Kidney (tissue), 14 donors: ENCODE data around the gene TBC1D10B. TPM values are rescaled to one million over a fixed set of nuclear protein-coding genes. Genes with fewer than 3 reads are reported as not detected.

Experiments used
- DNase-seq, 5 donors: peaks; one replicate each; pipeline ENCODE4 v3.0.0-alpha.2; 2013 to 2020
- FAIRE-seq: peaks from 2 replicates; lab custom pipeline; 2012; peaks lifted over from hg19 to GRCh38; lab: Jason Lieb, UNC
- H3K27ac ChIP-seq, 2 donors: one replicate each; pipeline ENCODE4 v1.7.0; 2013; ENCODE audit warnings: low read depth in 2 of 2, low read length in 2 of 2, inconsistent platforms in 1 of 2
- H3K27me3 ChIP-seq: one replicate; pipeline ENCODE4 v1.7.1; 2013; ENCODE audit warnings: low read length, inconsistent platforms; ENCODE audit not compliant: control insufficient read depth, insufficient read depth
- H3K36me3 ChIP-seq, 3 donors: one replicate each; pipeline versions ENCODE4 v1.7.0 to v1.7.1; 2013; ENCODE audit warnings: low read length in 3 of 3, control low read depth in 1 of 3, inconsistent platforms in 1 of 3; ENCODE audit not compliant: insufficient read depth in 3 of 3, control insufficient read depth in 2 of 3
- H3K4me1 ChIP-seq, 3 donors: one replicate each; pipeline versions ENCODE4 v1.7.0 to v1.7.1; 2013; ENCODE audit warnings: low read length in 3 of 3, inconsistent platforms in 1 of 3, low read depth in 1 of 3; ENCODE audit not compliant: control insufficient read depth in 2 of 3, insufficient read depth in 2 of 3
- H3K4me3 ChIP-seq, 3 donors: one replicate each; pipeline versions ENCODE4 v1.7.0 to v1.8.1; 2013; ENCODE audit warnings: low read length in 3 of 3, control low read depth in 1 of 3, inconsistent platforms in 1 of 3
- H3K9ac ChIP-seq, 3 donors: one replicate each; pipeline versions ENCODE4 v1.7.0 to v1.7.1; 2013; ENCODE audit warnings: low read length in 3 of 3, control low read depth in 1 of 3, inconsistent platforms in 1 of 3
- H3K9me3 ChIP-seq, 3 donors: one replicate each; pipeline versions ENCODE4 v1.7.0 to v1.7.1; 2013; ENCODE audit warnings: low read length in 3 of 3, control low read depth in 1 of 3, inconsistent platforms in 1 of 3; ENCODE audit not compliant: control insufficient read depth in 2 of 3, insufficient read depth in 1 of 3
- intact Hi-C: fragments of 100-400 bp; cut with DNase I; formaldehyde crosslinking; loops from one replicate; pipeline ENCODE4 v1.11.1; 2022
- polyA plus RNA-seq: library from polyadenylated mRNA; stranded (reverse); fragments of 350-450 nt; fragmentation: Illumina TruSeq; extraction: RNeasy Lipid Tissue Mini Kit (QIAGEN cat#74804); gene quantifications from one replicate; pipeline ENCODE4 v1.2.3, GENCODE V29; 2014; ENCODE audit warnings: low read depth, low replicate concordance; ENCODE audit not compliant: insufficient read depth
- total RNA-seq: library from RNA; stranded (reverse); fragmentation: NEBNext Ultra II Directional; extraction: Animal tissue kit (Norgen Biotek cat#: 25700); gene quantifications from one replicate; pipeline ENCODE4 v1.2.1, GENCODE V29; 2021
- TF ChIP-seq, protein P1 (sequence below): IDR thresholded peaks from 3 replicates; pipeline ENCODE4 v1.5.1; 2012; ENCODE audit warnings: mild to moderate bottlenecking, moderate library complexity, borderline replicate concordance; ENCODE audit not compliant: insufficient read depth; ENCODE audit errors: extremely low read depth
- donor health status: control.
- donor health status: control.
- donor health status: control.
- donor health status: control.
- donor health status: control.
- donor health status: DM: yes; HTN: yes; CAD: no.
- donor health status: Normal renal cell carcinoma (clear cell type).

The TBC1D10B gene
- total and polyA plus RNA-seq, 2 donors from 2014 or later: 30.1 to 32.7 TPM

DNA sequence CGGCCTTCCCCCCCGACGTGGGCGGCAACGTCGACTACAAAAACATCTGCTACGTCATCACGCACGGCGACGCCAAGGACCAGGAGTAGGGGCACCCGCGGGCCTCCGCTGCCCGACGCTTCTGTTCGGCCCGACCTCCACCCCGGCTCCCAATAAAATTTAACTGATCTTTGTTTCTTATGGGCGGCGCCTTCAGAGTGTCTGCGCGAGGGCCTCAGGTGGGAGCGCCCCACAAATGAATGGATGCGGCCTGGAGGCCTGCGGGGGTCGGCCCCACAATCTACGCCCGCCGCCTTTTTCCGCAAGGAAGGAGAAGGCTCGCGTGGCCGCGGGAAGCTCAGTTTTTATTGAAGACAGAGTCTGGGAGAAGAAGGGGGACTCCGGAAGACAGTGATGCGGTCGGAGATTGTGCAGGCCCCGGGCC lies 7.5 kb upstream of the TBC1D10B start:
- Histone ChIP-seq H3K4me3 (peak overlapping the region; percentile 48 to 73 (median 57)), H3K9ac (peak overlapping the region in 2 of 3 donors; percentile 10 to 97), H3K9me3 (no peaks in the 10 kb centered on the region), H3K4me1 (peaks cover 0 to 10% (median 4%) of the 10 kb centered on the region in 3 donors), H3K27me3 (no peaks in the 10 kb centered on the region), H3K27ac (peak overlapping the region; percentile 99 to 100), H3K36me3 (no peaks in the 10 kb centered on the region)
- DNase-seq (peak; percentile 94 to 99 (median 97)), FAIRE-seq (no peak)
- TF ChIP-seq, protein P1, sequence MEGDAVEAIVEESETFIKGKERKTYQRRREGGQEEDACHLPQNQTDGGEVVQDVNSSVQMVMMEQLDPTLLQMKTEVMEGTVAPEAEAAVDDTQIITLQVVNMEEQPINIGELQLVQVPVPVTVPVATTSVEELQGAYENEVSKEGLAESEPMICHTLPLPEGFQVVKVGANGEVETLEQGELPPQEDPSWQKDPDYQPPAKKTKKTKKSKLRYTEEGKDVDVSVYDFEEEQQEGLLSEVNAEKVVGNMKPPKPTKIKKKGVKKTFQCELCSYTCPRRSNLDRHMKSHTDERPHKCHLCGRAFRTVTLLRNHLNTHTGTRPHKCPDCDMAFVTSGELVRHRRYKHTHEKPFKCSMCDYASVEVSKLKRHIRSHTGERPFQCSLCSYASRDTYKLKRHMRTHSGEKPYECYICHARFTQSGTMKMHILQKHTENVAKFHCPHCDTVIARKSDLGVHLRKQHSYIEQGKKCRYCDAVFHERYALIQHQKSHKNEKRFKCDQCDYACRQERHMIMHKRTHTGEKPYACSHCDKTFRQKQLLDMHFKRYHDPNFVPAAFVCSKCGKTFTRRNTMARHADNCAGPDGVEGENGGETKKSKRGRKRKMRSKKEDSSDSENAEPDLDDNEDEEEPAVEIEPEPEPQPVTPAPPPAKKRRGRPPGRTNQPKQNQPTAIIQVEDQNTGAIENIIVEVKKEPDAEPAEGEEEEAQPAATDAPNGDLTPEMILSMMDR: no peak
- intact Hi-C loops: no loop called here

DNA sequence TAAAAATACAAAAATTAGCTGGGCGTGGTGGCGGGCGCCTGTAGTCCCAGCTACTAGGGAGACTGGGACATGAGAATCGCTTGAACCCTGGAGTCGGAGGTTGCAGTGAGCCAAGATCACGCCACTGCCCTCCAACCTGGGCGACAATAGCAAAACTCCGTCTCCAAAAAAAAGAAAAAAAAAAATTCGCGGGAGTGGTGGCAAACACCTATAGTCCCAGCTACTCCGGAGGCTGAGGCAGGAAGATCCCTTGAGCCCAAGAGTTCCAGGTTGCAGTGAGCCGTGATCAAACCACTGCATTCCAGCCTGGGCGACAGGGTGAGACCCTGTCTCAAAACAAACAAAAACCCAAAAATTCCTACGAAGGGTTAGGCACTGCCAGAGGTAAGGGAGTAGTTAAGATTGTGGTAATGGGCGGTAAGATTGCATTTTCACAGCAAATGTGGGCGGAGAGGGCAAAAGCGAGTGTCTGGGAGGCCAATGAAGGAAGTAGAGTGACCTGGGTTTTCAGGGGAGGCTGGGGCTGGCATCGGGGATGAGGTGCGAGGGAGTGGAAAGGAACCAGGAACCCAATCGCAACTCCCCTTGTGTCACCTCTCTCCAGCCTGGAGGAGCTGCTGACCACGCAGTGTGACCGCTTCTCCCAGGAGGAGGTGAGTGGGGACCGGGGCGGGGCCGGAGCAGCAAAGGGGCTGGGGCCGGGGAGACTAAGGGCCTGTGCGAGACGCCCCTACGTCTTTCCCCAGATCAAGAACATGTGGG lies 6.9 kb upstream of the TBC1D10B start:
- intact Hi-C loops: no loop called here
- H3K36me3 ChIP-seq: no peaks in the 10 kb centered on the region
- no peak for DNase-seq
- TF ChIP-seq, protein P1: no peak
- H3K27me3 ChIP-seq: no peaks in the 10 kb centered on the region
- FAIRE-seq: no peak
- H3K4me3 ChIP-seq: peak overlapping the region; percentile 52 to 73 (median 57)
- peak overlapping the region; percentile 99 to 100 for H3K27ac ChIP-seq
- H3K9me3 ChIP-seq: no peaks in the 10 kb centered on the region
- peak overlapping the region; percentile 59 to 97 (median 71) for H3K9ac ChIP-seq
- peaks cover 0 to 10% (median 4%) of the 10 kb centered on the region in 3 donors for H3K4me1 ChIP-seq

DNA sequence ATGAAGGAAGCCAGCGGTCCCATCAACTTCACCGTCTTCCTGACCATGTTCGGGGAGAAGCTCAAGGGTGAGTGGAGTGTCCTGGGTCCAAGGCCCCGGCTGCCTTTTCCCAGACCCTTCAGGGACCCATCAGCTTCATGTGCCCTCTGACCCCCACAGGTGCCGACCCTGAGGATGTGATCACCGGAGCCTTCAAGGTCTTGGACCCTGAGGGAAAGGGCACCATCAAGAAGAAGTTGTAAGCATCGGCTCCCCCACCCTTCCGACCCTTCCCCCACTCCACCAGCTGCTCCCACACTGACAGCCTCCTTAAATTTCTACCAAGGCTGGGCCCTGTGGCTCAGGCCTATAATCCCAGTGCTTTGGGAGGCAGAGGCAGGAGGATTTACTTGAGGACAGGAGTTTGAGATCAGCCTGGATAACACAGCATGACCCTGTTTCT lies 6.2 kb upstream of the TBC1D10B start:
- H3K4me3 ChIP-seq: no peak overlapping the region
- no peaks in the 10 kb centered on the region for H3K27me3 ChIP-seq
- peaks cover 0 to 10% (median 4%) of the 10 kb centered on the region in 3 donors for H3K4me1 ChIP-seq
- no peaks in the 10 kb centered on the region for H3K9me3 ChIP-seq
- no peak overlapping the region for H3K9ac ChIP-seq
- DNase-seq (peak in 1 of 5 donors; percentile 70), FAIRE-seq (no peak)
- no peaks in the 10 kb centered on the region for H3K36me3 ChIP-seq
- TF ChIP-seq, protein P1: no peak
- no peak overlapping the region for H3K27ac ChIP-seq
- intact Hi-C loops: no loop called here
